ENCODE results near the gene CHST15.

CHST15 gene

DNA sequence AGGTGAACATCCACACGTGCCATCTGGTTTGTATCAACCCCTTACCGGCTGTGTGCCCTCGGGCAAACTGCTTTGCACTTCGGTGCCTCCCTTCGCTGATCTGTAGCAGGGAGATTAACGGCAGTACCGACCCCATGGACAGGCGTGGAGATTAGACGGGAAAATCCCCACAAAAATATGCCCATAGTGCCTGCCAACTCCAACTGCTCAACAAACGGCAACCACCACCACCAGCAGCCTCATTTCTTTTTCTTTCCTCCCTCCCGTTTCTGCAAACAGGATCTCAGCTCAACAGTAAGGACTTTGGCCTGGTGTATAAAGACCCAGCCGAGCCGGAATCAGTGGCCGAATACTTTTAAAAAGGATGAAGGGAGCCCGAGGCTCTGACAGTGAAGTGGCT lies 31.0 kb downstream of the CHST15 start:
- no peak for DNase-seq

DNA sequence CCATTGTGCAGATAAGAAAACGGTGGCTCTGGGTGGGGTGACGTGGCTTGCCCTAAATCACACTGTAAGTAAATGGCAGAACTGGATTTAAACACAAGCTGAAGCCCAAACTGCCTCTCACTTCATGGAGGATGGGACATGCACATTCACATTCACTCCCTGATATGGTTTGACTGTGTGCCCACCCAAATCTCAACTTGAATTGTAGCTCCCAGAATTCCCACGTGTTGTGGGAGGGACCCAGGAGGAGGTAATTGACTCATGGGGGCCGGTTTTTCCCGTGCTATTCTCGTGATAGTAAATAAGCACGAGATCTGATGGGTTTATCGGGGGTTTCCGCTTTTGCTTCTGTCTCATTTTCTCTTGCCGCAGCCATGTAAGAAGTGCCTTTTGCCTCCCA lies 32.4 kb downstream of the CHST15 start:
- DNase-seq = no peak

GRCh38 chr10:124060148-124060720 lies 33.2 kb downstream of the CHST15 start:
- DNase-seq = no peak

DNA sequence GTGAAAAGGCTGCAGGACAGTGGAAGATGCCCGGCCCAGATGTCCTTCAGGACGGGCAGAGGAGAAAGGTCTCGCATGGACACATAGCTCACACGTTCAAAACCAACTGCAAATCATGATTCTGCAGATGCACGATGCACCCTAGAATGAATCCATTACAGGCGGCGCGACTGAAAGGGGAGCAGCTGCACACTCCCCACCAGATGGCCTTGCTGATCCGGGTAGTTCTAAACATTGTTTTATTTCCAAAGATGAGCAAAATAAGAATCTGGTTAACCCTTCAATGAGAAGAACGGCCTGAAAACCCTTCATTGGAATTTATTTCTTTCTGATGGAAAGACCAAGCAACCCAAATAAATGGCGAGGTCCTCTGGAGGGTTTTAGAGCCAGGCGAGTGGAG lies 33.8 kb downstream of the CHST15 start:
- DNase-seq = no peak

- DNase-seq = no peak
Measured at GRCh38 chr10:124058346-124059003, 34.9 kb downstream of the CHST15 start.

GRCh38 chr10:124057601-124058000 lies 35.8 kb downstream of the CHST15 start:
- DNase-seq = no peak

- DNase-seq = no peak
Measured at GRCh38 chr10:124056337-124056980, 36.9 kb downstream of the CHST15 start.

DNA sequence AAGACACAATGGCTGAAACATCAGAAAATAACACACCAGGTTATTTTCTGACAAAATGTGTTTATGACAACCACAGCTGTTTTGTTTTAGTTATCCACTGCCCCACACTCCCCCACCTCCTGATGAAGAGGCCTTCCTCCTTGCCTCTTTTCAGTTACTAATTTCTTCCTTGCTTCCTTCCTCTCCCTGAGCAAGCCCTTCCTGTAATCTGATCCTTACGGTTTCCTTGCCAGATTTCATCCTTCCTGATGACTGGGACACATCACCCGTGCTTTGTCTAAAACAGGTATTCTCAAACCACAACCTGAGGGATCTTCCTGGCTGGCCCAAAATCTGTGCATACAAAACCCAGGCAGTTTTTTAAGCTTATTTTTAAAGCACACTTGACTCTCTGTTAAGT lies 39.4 kb downstream of the CHST15 start:
- no peak for DNase-seq

DNA sequence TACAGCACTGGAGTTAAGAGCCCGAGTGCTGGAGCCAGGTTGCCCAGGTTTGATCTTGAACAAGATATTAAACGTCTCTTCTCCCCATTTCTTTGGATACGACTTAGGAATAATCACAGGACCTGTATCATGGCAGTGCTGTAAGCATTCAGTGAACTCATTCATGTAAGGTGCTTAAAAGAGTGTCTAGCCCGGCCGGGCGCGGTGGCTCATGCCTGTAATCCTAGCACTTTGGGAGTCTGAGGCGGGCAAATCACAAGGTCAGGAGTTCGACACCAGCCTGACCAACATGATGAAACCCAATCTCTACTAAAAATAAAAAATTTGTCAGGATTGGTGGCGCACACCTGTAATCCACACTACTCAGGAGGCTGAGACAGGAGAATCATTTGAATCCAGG lies 40.8 kb downstream of the CHST15 start:
- no peak for DNase-seq

DNA sequence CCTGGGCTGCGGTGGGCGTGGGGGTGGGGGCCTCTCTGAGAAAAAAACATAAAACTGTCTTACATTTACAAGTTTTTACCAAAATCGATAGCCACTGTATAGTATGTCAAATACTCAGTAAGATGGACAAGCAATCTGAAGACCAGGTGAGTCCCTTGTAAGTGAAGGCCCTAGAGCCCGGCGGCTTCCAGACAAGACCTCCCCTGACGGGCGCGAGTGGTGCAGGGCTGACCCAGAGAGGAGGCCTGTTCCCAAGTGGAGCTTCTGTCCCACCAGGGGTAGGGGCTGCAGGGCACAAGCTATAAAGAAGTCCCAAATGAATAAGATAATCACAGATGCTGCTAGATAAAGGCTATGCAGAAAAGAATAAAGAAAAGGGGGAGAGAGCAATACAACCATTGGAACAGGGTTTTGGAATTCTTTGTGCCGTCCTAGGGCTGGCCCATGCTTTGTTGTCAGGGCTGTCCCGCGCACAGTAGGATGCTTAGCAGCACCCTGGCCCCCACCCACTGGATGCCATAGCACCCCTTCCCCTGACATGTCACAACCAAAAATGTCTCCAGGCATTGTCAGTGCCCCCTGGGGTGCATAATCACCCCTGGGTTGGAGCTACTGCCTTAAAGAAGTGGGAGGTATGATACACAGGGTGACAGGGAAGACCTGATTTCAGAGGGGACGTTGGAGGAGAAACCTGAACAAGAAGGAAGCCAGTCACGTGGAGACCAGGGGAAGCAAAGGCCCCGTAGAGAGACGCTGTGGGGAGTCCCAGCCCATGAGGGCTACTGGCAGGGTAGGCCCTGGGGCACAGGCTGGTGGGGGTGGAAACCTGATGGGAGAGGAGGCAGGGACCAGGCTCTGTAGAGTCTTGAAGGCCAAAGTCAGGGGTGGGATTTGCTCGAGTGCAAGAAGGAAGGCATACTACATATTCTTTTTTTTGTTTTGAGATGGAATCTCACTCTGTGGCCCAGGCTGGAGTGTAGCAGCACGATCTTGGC lies 43.1 kb downstream of the CHST15 start:
- no peak for DNase-seq

DNA sequence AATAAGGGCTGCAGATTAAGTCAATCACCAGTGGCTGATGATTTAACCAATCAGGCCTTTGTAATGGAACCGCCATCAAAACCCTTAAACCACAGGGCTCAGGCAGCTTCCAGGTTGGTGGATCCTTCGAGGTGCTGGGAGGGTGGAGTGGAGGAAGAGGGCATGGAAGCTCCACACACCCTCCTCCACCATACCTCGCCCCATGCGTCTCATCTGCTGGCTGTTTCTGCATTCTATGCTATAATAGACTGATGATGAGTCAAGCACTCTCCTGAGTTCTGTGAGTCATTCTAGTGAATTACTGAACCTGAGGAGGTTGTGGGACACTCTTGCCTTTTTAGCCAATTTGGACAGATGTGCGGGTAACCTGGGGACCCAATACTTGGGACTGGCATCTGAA lies 43.9 kb downstream of the CHST15 start:
- DNase-seq = no peak

DNA sequence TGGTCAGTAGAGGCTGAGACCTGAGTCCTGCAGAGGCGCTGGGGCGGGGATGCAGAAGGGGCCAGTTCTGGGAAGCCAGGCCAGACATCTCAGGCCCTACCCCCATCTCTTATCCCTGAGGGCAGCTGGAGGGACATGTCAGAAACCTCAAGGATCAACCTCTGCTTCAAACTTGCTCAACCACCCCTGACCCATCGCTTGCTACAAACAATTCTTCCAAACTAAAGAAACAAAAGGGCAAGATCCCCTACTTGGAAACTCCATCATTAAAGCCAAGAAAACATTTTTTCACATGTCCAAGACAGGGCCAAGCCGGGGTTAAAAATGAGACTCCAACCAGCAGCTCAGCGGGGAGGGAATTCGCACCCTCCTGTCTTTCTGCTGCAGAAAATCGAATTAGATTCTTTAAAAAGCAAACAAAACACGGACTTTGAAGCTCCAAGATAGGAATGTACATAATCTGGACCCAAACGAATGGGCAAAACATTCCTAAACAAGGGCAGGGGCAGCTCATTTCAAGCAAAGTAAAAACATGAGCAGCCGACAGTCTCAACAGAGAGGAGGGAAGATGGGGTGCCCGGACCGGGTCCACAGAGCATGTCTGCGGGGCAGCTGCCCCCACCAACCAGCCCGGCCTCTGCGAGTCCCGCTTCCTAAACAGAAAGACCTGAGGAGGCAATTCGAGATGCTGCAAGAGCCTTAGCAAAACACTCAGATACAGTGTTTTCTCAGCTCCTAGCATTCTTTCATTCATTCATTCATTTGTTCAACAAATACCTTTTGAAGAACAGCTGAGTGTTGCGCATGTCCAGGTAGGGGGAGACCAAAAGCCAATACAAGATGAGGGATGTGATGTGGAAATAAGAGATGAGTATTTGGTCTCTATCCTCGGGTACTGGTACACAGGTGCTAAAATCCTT lies 44.8 kb downstream of the CHST15 start:
- DNase-seq = no peak

DNA sequence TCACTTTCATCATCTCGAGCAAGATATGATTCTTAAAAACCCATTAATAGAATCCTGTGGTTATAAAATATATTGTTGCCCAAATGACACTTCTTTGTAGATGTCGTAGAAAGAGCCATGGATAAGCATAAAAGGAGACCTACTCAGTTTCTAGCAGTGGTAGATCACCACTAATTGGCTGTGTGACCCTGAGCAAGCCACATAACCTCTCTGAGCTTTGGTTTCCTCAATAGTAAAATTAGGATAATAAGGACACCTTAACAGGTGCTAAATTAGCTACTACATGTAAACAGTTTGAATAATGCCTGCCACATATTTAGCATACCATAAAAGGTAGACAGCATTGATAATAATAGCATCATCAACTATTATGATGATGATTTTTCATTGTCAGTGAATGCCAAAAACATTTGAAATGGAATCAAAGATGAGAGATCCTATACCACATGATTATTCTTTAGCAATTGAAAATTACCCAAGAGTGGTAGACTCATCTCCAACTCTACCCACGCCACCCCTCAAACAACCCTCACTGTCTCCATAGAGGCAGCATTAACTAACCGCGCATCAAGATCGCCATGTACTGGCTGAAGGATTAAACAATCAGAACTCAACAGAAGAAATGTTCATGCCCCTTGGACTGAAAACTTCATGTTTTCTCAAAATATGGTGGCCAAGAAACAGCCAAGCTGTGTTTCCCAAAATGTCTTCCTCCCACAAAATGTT lies 45.8 kb downstream of the CHST15 start:
- DNase-seq = no peak

- DNase-seq = no peak
Measured at GRCh38 chr10:124045801-124046355, 47.5 kb downstream of the CHST15 start.

DNA sequence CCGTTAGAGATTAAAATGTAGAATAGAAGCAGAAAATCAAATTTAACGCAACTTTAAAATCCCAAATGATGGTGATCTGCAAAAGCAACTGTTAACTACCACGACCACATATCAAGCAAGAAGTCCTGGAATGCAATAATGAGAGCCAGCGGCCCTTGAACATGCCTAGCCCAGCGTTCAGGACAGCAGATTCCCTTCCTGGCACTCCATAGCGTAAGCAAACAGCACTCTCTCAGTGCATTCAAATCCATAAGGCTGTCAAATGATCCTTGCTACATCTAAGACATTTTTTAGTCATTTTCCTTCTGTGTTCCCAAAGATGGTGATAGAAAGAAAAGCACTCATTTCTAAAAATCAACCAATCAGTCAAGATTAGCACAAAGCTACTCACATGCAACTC lies 48.1 kb downstream of the CHST15 start:
- DNase-seq = no peak

GRCh38 chr10:124044143-124044862 lies 49.1 kb downstream of the CHST15 start:
- DNase-seq = no peak

DNA sequence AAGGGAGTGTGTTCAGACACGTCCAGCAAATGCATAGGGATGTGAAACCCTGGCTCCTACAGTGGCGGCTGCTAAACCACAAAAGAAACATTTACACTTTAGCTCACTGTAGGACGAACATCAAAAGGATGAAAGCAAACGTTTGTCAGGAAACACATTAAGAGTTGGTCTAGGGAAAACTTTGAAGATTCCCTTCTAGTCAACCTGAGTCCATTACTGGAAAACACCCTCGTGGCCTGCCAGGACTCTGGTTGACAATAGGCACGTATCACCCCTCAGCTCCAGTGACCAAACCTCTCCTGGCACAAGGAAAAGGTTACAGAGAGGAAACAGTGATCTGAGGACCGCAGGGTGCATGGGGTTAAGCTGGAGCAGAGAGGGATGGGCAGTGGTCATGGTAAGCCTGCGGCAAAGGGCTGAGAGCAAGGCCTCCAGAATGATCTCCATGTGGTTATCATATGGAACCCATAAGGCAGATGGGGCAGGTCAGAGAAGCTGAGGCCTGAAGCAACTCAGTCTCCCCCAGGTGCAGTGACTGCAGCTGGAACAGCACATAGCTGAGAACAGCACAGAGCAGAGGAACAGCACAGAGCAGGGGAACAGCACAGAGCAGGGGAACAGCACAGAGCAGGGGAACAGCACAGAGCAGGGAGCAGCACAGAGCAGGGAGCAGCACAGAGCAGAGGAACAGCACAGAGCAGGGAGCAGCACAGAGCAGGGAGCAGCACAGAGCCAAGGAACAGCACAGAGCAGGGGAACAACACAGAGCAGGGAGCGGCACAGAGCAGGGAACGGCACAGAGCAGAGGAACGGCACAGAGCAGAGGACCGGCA lies 49.9 kb downstream of the CHST15 start:
- no peak for DNase-seq

- DNase-seq = no peak
Measured at GRCh38 chr10:124042656-124043309, 50.6 kb downstream of the CHST15 start.
